Spinal cord (tissue), 4 donors: Measurements from ENCODE around the gene C20orf204. TPM values are rescaled to one million over a fixed set of nuclear protein-coding genes. Genes with fewer than 3 reads are reported as not detected.

Source experiments
- polyA plus RNA-seq, 2 donors: library from polyadenylated mRNA; unstranded; fragments of 120-200 nt; gene quantifications; one replicate each; pipeline ENCODE4 v1.2.1, GENCODE V29; 2013; ENCODE audit not compliant: insufficient read length in 2 of 2
- small RNA-seq: library from RNA; depleted of rRNA; stranded (forward); fragments of <200 nt; gene quantifications from one replicate; pipeline ENCODE3, GENCODE V24; 2014; ENCODE audit warnings: low replicate concordance
- total RNA-seq, 2 donors: library from RNA; depleted of rRNA in 1 of 2; stranded (reverse); fragments of 120-200 nt in 1 of 2; fragments of >200 nt in 1 of 2; gene quantifications; one replicate each; pipeline versions ENCODE4 v1.2.3 to v1.2.4, GENCODE V29; 2013 to 2014

The C20orf204 gene
- total and polyA plus RNA-seq, 4 donors = 0.69 to 3.1 (median 1.3) TPM

Small RNAs within 50 kb of the gene (small RNA-seq; reads per million reads assigned to genes)
- gene AL355803.1 (not detected), gene MIR6813 (not detected)

Other genes with a start within 250 kb of the C20orf204 start
- gene ZBTB46, start 204.9 kb upstream of the C20orf204 start, total RNA-seq = 10 to 100 TPM in 1 of 2 donors, 1 to 10 TPM in 1; 8.3 to 13.4 TPM
- gene ZBTB46, start 204.9 kb upstream of the C20orf204 start, polyA plus RNA-seq = 10 to 100 TPM in 1 of 2 donors, 1 to 10 TPM in 1; 9.7 to 13.0 TPM
- not detected for gene ABHD16B, start 174.7 kb upstream of the C20orf204 start, total RNA-seq
- gene ABHD16B, start 174.7 kb upstream of the C20orf204 start, polyA plus RNA-seq = not detected
- 10 to 100 TPM; 38.5 to 58.1 TPM for gene TPD52L2, start 170.9 kb upstream of the C20orf204 start, total RNA-seq
- 100 to 1,000 TPM in 1 of 2 donors, 10 to 100 TPM in 1; 81.7 to 109 TPM for gene TPD52L2, start 170.9 kb upstream of the C20orf204 start, polyA plus RNA-seq
- 10 to 100 TPM; 59.4 to 80.6 TPM for gene DNAJC5, start 141.1 kb upstream of the C20orf204 start, total RNA-seq
- 100 to 1,000 TPM; 109 to 112 TPM for gene DNAJC5, start 141.1 kb upstream of the C20orf204 start, polyA plus RNA-seq
- gene UCKL1, start 79.8 kb upstream of the C20orf204 start, total RNA-seq = 10 to 100 TPM; 14.1 to 31.9 TPM
- gene UCKL1, start 79.8 kb upstream of the C20orf204 start, polyA plus RNA-seq = 10 to 100 TPM; 56.5 to 83.7 TPM
- 10 to 100 TPM; 10.6 to 24.2 TPM for gene ZNF512B, start 66.3 kb upstream of the C20orf204 start, total RNA-seq
- 10 to 100 TPM; 43.7 to 44.7 TPM for gene ZNF512B, start 66.3 kb upstream of the C20orf204 start, polyA plus RNA-seq
- gene SAMD10, start 56.5 kb upstream of the C20orf204 start, total RNA-seq = 1 to 10 TPM; 6.9 TPM
- 10 to 100 TPM; 41.3 to 42.9 TPM for gene SAMD10, start 56.5 kb upstream of the C20orf204 start, polyA plus RNA-seq
- 10 to 100 TPM; 44.9 to 61.3 TPM for gene PRPF6, start 55.0 kb upstream of the C20orf204 start, total RNA-seq
- 10 to 100 TPM; 89.2 to 92.4 TPM for gene PRPF6, start 55.0 kb upstream of the C20orf204 start, polyA plus RNA-seq
- gene SOX18, start 13.5 kb downstream of the C20orf204 start, total RNA-seq = 1 to 10 TPM; 2.4 to 2.9 TPM
- 10 to 100 TPM in 1 of 2 donors, 1 to 10 TPM in 1; 8.7 to 12.3 TPM for gene SOX18, start 13.5 kb downstream of the C20orf204 start, polyA plus RNA-seq
- gene TCEA2, start 27.0 kb downstream of the C20orf204 start, total RNA-seq = 10 to 100 TPM; 35.9 to 60.0 TPM
- 100 to 1,000 TPM; 166 to 170 TPM for gene TCEA2, start 27.0 kb downstream of the C20orf204 start, polyA plus RNA-seq
- gene RGS19, start 43.3 kb downstream of the C20orf204 start, total RNA-seq = 10 to 100 TPM; 10.7 to 13.9 TPM
- gene RGS19, start 43.3 kb downstream of the C20orf204 start, polyA plus RNA-seq = 10 to 100 TPM; 21.0 to 21.5 TPM
- 10 to 100 TPM in 1 of 2 donors, 1 to 10 TPM in 1; 5.2 to 13.9 TPM for gene OPRL1, start 43.9 kb downstream of the C20orf204 start, total RNA-seq
- gene OPRL1, start 43.9 kb downstream of the C20orf204 start, polyA plus RNA-seq = 10 to 100 TPM; 23.4 to 26.3 TPM
- 1 to 10 TPM; 1.8 to 2.1 TPM for gene LKAAEAR1, start 48.2 kb downstream of the C20orf204 start, total RNA-seq
- gene LKAAEAR1, start 48.2 kb downstream of the C20orf204 start, polyA plus RNA-seq = 1 to 10 TPM; 7.7 to 8.4 TPM
- gene NPBWR2, start 71.4 kb downstream of the C20orf204 start, total RNA-seq = not detected
- gene NPBWR2, start 71.4 kb downstream of the C20orf204 start, polyA plus RNA-seq = not detected
- 1 to 10 TPM; 6.1 to 7.0 TPM for gene MYT1, start 128.3 kb downstream of the C20orf204 start, total RNA-seq
- gene MYT1, start 128.3 kb downstream of the C20orf204 start, polyA plus RNA-seq = 10 to 100 TPM; 19.9 to 21.4 TPM
- 10 to 100 TPM; 79.6 to 86.3 TPM for gene PCMTD2, start 219.6 kb downstream of the C20orf204 start, total RNA-seq
- 100 to 1,000 TPM in 1 of 2 donors, 10 to 100 TPM in 1; 96.8 to 112 TPM for gene PCMTD2, start 219.6 kb downstream of the C20orf204 start, polyA plus RNA-seq